KMS-11 (cell line): ENCODE measurements around the gene PIEZO2.

Experiments used
- H2AFZ ChIP-seq: fragments of 200-600 bp; sonication (generic); 2 replicates; pipeline ENCODE4 v1.6.1; 2016; ENCODE audit warnings: antibody characterized with exemption, mixed run types, low read depth
- H3K27ac ChIP-seq: fragments of 200-600 bp; sonication (generic); 2 replicates; pipeline ENCODE4 v1.6.1; 2016; ENCODE audit warnings: mild to moderate bottlenecking, mixed run types
- H3K27me3 ChIP-seq: fragments of 200-600 bp; sonication (generic); 2 replicates; pipeline ENCODE4 v1.6.1; 2017; ENCODE audit warnings: mild to moderate bottlenecking, low read depth, mixed run types, moderate library complexity; ENCODE audit not compliant: insufficient read depth
- H3K36me3 ChIP-seq: fragments of 200-600 bp; sonication (generic); 2 replicates; pipeline ENCODE4 v1.6.1; 2017; ENCODE audit warnings: mild to moderate bottlenecking, mixed run types; ENCODE audit not compliant: insufficient read depth
- H3K4me1 ChIP-seq: fragments of 200-600 bp; sonication (generic); 2 replicates; pipeline ENCODE4 v1.6.1; 2016; ENCODE audit warnings: mild to moderate bottlenecking, low read depth, mixed run types; ENCODE audit not compliant: poor library complexity, severe bottlenecking
- H3K4me2 ChIP-seq: fragments of 200-600 bp; sonication (generic); 2 replicates; pipeline ENCODE4 v1.7.0; 2016; ENCODE audit warnings: mild to moderate bottlenecking, mixed run types
- H3K4me3 ChIP-seq: fragments of 200-600 bp; sonication (generic); IDR thresholded peaks from 2 replicates; pipeline ENCODE4 v1.6.1; 2017; ENCODE audit warnings: low read depth, low read length, mixed read lengths; ENCODE audit not compliant: insufficient read depth
- H3K79me2 ChIP-seq: fragments of 200-600 bp; sonication (generic); 2 replicates; pipeline ENCODE4 v1.6.1; 2016; ENCODE audit warnings: low read depth, mixed run types; ENCODE audit not compliant: insufficient read depth
- H3K9ac ChIP-seq: fragments of 200-600 bp; sonication (generic); 2 replicates; pipeline ENCODE4 v1.6.1; 2016; ENCODE audit warnings: mild to moderate bottlenecking, mixed run types
- H4K20me1 ChIP-seq: fragments of 200-600 bp; sonication (generic); 2 replicates; pipeline ENCODE4 v1.6.1; 2016; ENCODE audit warnings: mild to moderate bottlenecking, mixed run types; ENCODE audit not compliant: insufficient read depth
- CTCF ChIP-seq: fragments of 200-600 bp; sonication (generic); conservative IDR thresholded peaks from 2 replicates; pipeline ENCODE4 v1.6.1; 2017; ENCODE audit warnings: low read depth, mild to moderate bottlenecking, antibody characterized with exemption, low read length, moderate library complexity, mixed read lengths

The PIEZO2 gene

GRCh38 chr18:10705786-10706185, 443.6 kb downstream of the PIEZO2 start:
- H3K4me3 ChIP-seq, result no peak overlapping the region
- H4K20me1 ChIP-seq, result no peaks in the 10 kb centered on the region
- no peaks in the 10 kb centered on the region for H3K36me3 ChIP-seq
- H3K27ac ChIP-seq, result no peak overlapping the region
- H3K9ac ChIP-seq, result no peak overlapping the region
- peaks cover 10% of the 10 kb centered on the region for H3K4me1 ChIP-seq
- no peak overlapping the region for H3K4me2 ChIP-seq
- TF ChIP-seq CTCF, result no peak
- H3K79me2 ChIP-seq, result no peaks in the 10 kb centered on the region
- H3K27me3 ChIP-seq, result no peaks in the 10 kb centered on the region
- no peak overlapping the region for H2AFZ ChIP-seq

GRCh38 chr18:10705291-10705690, 444.1 kb downstream of the PIEZO2 start:
- Histone ChIP-seq H4K20me1 (no peaks in the 10 kb centered on the region), H3K27me3 (no peaks in the 10 kb centered on the region), H3K27ac (no peak overlapping the region), H3K4me1 (peaks cover 10% of the 10 kb centered on the region), H3K4me3 (no peak overlapping the region), H2AFZ (no peak overlapping the region), H3K36me3 (no peaks in the 10 kb centered on the region), H3K9ac (no peak overlapping the region), H3K4me2 (no peak overlapping the region), H3K79me2 (no peaks in the 10 kb centered on the region)
- TF ChIP-seq CTCF, result no peak

GRCh38 chr18:10702206-10702605, 447.2 kb downstream of the PIEZO2 start:
- no peak overlapping the region for H3K9ac ChIP-seq
- no peak overlapping the region for H3K4me2 ChIP-seq
- no peak overlapping the region for H2AFZ ChIP-seq
- no peaks in the 10 kb centered on the region for H4K20me1 ChIP-seq
- no peaks in the 10 kb centered on the region for H3K36me3 ChIP-seq
- no peak for TF ChIP-seq CTCF
- no peak overlapping the region for H3K4me3 ChIP-seq
- no peak overlapping the region for H3K27ac ChIP-seq
- H3K27me3 ChIP-seq, result no peaks in the 10 kb centered on the region
- H3K79me2 ChIP-seq, result no peaks in the 10 kb centered on the region
- peaks cover 6% of the 10 kb centered on the region for H3K4me1 ChIP-seq

GRCh38 chr18:10690366-10690765, 459.0 kb downstream of the PIEZO2 start:
- no peak overlapping the region for H3K27ac ChIP-seq
- H4K20me1 ChIP-seq, result no peaks in the 10 kb centered on the region
- H2AFZ ChIP-seq, result no peak overlapping the region
- no peaks in the 10 kb centered on the region for H3K79me2 ChIP-seq
- no peak for TF ChIP-seq CTCF
- no peak overlapping the region for H3K9ac ChIP-seq
- no peaks in the 10 kb centered on the region for H3K27me3 ChIP-seq
- no peaks in the 10 kb centered on the region for H3K4me1 ChIP-seq
- no peak overlapping the region for H3K4me2 ChIP-seq
- no peaks in the 10 kb centered on the region for H3K36me3 ChIP-seq
- no peak overlapping the region for H3K4me3 ChIP-seq

GRCh38 chr18:10690035-10690329, 459.4 kb downstream of the PIEZO2 start:
- Histone ChIP-seq H3K4me1 (no peaks in the 10 kb centered on the region), H3K27me3 (no peaks in the 10 kb centered on the region), H3K36me3 (no peaks in the 10 kb centered on the region), H3K4me2 (no peak overlapping the region), H3K79me2 (no peaks in the 10 kb centered on the region), H3K9ac (no peak overlapping the region), H2AFZ (no peak overlapping the region), H3K27ac (no peak overlapping the region), H4K20me1 (no peaks in the 10 kb centered on the region), H3K4me3 (no peak overlapping the region)
- TF ChIP-seq CTCF, result no peak
